HG03066 (cell line): ENCODE results near the gene RYR3.

Experiments used
- ATAC-seq: cut with Tn5 transposase; IDR thresholded peaks from one replicate; pipeline ENCODE4 v1.9.1; 2021; ENCODE audit warnings: low read depth; ENCODE audit not compliant: unreplicated experiment

Gene RYR3

DNA sequence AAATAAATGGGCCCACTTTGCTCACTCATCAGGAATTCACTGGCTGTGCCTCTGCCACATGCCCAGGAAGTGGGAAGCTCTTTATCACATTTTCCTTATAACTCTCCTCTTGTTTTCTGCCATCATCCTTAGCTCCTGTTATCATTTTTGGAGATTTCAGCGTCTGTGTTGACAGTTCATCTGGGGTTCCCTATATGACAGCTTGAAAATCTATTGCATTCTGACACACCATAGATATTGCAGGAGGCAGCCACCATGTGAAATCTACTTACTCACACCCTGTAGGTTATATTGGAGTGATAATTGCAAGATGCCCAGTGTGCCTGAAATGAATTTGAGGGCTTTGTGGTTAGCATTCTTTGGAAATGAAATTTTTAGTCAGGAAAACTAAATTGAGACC lies 132.9 kb downstream of the RYR3 start:
- ATAC-seq, result no peak

DNA sequence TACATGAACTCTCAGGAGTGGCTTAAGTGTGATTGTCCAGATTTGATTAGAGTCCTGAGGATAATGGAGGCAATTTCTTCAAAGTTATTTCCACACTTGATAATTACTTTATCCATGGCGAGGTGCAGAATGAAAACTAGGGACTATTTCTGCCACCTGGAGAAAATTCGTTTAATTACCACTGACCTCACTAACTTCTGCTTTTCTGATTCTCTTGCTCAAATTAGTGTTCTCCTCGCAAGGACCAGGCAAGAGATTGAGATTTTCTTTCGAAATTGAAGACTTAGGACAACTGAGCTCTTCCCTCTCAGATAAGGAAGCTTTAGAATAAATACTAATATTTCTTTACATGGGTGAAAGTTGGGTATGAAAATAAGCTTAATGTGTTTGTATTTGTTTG lies 135.2 kb downstream of the RYR3 start:
- no peak for ATAC-seq

DNA sequence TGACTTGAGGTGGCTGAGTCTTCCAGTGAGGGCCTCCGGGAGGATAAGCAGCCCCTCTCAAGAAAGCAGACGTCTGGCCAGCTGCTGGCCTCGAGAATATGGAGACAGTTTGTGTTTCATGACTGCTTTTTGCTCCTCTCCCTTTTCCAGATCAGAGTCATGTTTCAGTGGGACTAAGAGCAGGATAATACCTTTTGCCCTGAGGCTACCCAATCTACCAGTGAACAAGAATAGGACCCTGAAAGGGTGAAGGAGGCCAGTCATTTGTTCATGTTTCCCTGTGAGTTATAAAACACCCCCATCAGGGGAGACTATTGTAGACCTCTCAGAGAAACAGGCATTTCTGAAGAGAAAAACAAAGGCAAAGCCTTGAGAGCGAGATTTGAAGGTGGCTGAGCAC lies 137.4 kb downstream of the RYR3 start:
- ATAC-seq, result no peak

DNA sequence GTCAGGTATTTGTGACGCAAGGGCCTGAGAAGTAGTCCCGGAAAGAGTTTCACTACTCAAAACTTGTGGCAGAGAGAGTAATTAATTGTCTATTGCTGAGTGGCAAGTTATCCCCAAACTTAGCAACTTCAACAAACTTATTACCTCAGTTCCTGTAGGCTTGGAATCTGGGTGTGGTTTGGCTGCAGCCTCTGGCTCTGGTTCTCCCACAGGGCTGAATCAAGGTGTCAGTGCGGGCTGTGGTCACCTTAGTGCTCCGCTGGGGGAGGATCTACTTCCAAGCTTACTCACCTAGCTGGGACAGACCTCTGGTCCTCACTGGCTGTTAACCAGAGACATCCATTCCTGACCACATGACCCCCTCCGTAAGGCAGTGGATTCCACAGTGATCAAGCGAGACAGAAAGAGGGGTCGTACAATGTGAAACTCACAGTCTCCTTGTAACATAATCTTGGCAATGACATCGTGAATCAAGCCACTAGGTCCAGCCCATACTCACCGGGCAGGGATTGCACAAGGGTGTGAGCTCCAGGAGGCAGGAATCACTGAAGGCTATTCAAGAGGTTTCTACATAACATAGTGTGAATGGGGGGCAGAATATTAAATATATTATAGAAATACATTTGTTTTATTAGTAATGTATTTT lies 138.3 kb downstream of the RYR3 start:
- no peak for ATAC-seq

DNA sequence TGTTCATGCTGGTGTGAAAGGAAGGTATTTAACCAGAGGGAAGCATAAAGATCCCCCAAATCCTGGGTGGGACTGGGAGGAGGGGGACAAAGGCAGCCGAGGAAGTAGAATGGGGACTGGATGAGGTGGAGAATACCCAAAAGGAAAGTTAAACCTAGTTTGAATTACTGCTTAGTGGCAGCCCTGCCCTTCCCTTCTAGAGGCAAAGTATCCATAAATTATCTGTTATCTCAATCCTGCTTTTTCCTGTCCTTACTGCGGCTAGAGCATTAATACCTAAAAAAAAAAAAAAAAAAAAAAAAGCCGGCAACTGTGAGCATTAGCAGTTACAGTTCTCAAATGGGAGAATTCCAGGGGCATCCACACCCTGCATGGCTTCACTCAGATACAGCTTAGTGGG lies 139.0 kb downstream of the RYR3 start:
- ATAC-seq, result no peak

DNA sequence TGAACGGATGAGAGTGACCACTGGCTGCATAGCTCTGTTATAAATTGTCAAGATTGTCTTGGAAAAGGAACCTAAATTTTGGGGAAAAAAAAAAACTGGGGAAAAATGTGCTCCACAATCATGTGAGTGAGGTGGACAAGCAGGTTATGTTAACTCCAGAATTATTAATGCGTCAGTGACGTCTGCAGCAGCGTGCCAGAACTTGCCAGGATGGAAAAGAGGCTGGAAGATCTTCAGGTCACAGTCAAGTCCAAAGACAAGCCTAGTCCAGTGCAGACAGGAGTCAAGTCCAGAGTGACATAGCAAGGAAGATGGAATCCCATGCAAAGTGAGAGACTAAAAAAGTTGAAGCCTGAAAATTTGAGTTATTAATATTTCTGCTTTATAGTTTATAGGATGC lies 140.6 kb downstream of the RYR3 start:
- ATAC-seq, result no peak

DNA sequence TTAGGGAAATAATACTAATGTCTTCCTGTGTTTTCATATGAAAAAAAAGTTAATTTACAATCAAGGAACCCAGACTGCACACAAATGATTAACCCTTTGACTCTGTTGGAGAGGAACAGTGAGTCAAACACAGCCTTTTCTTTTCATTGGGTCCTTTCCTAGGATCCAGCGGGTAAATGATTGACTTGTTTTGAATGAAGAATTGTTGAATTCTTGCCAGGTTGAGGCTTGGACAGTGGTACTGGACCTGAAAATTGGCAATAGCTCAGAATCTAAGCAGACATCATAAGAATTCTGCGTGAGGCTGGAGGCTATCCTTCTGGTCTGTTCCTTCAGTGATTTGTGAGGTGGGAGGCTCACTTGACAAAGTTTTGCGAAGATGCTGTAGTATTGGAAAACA lies 143.0 kb downstream of the RYR3 start:
- no peak for ATAC-seq

DNA sequence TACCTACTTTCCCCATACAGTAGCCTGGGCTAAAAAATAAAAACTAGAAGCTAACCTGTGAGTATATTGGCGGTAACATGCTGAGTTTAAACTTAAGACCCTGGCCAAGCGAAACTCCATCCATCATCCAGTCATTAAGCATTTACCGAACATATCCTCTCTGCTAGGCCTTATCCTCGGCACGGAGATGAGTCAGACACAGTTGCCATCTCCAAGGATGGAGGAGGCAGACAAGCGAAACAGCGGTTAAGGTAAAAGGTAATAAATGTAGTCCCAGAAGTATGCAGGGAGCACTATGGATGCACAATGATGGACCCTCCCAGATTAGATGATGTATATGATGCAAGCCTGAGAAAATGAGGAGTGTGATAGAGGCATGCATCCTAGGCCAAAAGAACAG lies 143.6 kb downstream of the RYR3 start:
- ATAC-seq, result no peak

DNA sequence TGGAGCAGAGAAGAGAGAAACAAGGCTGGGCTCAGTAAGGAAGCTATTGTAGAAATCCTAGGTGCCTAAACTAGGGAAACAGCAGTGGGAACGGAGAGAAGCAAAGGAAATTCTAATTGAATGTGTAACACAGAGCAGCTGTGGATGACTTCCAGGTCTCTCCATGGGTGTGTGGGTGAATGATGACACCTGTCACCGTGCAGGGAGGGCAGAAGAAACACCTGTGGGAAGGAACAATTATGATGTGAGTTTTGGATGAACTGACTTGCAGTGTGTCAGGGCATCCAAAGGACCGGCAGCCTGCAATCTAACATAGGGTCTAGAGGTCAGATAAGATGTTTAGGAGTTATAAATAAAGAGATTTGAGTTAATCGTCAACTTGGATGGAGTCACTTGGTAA lies 144.2 kb downstream of the RYR3 start:
- ATAC-seq, result no peak

DNA sequence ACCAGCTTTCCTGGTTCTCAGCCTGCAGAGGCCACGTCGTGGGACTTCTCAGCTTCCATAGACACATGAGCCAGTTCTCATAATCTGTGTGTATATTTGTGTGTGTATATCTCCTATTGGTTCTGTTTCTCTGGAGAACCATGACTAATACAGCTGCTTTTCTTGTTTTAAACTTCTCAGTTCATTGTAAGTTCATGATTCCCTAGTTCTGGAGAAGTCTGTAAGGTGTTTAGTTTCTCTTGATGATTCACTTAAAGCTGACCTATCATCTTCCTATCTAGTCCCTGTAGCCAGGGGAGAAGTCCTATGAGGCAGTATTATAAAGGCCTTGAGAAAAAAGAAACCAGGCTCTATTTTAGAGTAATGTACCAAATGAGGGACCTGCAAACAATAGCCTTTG lies 147.7 kb downstream of the RYR3 start:
- ATAC-seq, result no peak

DNA sequence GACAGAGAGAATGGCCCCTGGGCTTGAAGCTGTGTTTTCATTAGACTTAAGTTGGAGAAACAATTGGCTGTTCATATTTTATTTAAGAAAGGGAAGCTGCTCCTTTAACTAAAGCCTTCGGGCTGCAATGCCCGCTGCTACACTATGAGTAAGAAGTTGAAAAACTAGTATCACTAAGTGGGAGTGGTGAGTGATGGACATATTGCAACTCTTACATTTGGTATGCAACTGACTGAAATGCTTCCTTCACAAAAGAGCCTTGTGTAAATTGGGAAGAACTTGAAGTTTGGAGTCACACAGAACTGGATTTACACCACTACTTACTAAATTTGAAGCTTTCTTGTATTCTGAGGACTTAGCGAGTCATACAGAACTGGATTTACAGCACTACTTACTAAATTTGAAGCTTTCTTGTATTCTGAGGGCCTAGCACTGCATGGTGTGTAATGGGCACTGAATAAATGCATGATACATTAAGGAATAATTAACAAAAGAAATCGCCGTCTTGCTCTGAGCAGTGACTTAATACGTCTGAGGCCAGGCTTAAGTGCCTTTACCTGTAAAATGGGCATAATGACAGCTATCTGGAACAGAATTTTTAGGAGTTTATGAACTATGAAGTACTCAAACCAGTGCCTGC lies 149.5 kb downstream of the RYR3 start:
- no peak for ATAC-seq

DNA sequence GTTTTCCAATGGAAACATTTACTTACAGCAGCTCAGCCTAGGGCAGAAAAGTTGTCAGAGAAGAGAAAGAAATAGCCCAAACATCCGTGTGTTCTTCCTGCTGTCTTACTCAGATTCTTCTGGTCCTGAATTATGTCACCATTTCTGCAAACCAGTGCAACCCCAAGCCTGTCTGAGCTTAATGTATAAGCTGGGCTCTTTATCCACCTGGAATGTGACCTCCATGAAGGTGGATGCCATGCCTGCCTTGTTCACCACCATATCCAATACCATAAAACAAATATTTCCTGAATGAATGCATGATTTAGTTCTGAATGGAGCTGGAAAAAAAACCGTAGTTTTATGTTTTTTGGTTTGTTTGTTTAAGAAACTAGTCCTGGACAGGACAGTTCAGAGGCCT lies 150.9 kb downstream of the RYR3 start:
- ATAC-seq, result no peak

DNA sequence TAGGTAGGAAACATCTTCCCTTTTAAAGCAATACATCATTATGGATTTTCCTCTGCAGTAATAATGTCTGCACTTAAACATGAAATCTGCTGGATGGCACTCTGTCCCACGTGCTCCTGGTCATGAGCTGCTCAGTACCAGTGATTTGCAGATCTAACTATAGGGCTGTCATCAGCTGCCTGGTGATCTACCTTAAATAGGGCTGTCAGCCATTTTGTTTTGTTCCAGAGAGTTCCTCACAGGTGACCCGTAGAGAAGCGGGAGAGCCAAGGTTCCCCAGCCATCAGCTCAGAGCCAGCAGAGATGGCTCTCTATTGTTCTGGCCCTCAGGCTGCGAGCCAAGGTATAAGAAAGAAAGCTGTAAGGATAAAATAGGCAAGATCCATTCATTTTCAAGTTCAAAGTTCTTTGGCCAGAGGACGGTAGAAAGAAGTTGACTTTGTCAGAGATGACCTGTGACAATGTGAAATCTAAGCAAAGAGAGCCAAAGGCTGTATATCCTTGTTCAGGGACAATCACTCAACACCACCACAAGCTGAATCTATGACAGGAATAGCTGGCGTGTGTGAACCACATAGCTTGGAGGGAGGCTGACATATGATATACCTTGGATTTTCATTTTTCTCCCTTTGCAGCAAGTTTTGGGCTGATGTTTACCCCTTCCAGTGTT lies 156.5 kb downstream of the RYR3 start:
- no peak for ATAC-seq

DNA sequence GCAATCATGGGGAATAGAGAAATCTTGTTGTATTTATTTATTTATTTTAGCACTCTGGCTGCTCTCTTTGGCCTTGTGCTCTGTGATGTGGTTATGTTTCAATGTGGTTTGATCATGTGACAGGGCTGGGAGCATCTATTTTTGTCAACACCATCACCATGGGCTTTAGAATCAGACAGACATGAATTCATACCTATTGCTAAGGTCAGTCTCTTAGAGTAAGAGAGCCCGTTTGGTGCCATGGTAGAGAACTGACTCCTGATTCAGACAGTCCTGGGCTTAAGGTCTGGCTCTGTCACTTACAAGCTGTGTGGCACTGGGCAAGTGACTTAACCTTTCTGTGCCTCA lies 157.0 kb downstream of the RYR3 start:
- ATAC-seq, result no peak

DNA sequence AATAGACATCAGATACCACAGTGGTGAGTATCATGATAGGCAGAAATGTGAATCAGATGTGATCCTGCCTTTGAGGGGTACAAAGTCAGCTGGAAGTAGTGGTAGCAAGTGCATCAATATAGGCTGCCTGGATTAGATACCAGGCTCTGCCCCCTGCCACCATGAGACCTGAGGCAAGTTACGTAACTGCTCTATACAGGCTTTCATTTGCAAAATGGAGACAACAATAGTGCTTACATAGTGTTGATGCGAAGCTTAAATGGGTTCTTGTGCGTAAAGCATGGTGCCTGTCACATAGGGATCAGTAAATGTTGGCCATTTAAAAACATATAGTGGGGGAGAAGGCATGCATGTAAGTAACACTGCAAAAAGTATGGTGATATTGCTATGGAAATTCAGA lies 158.0 kb downstream of the RYR3 start:
- no peak for ATAC-seq

DNA sequence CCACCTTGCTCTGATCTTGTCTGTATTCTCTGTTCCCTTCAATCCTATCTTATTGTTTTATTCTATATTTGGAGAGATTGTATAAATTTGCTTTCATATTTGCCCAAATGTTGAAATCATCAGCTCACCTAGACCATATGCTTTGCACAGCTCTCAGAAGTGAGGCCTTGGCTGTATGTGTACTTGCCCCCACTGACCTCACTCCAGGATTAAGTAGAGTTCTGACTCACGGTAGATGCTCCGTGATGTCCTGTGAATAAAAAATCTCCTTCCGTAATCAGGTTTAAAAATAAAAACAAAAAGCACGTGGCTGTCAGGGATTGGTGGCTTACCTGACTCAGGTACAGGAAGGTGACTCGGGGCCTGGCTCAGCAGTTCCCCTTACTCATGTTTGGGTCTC lies 162.2 kb downstream of the RYR3 start:
- ATAC-seq, result no peak

DNA sequence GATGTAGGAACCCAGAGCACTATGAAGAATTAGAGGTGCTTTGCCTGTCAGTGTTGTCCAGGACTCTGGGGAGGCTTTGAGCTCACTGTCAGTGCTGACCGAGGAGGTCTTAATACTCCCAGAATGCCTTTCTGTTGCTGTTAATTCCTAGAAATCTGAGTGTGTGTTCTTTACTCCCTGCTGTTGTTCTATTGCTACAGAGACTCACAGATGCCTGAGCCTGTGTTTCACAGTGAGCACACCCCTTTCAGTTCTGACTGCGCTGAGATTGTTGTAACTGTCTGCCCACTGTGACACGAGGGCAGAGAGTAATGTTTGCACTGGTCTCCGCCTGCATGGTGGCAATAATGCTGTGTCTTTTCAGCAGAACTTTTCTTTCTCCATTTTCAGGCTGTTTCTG lies 162.9 kb downstream of the RYR3 start:
- ATAC-seq, result no peak

DNA sequence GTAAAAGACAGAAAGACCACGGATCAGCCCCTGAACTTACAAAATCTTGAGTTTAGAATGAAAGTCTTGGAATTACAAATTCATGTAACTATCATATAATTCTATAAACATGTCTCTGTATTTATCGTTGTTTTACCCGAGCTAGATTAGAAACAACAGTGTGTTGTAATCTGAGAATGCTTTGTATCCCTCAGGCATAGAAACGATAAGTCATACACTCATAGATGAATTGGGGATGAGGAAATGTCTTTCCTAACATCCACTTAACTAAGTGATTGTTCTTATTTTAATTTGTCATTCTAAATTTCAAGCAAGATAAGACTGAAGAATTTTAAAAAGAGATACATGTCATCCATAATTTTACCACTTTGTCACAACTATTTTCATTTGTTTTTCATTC lies 165.3 kb downstream of the RYR3 start:
- ATAC-seq, result no peak

DNA sequence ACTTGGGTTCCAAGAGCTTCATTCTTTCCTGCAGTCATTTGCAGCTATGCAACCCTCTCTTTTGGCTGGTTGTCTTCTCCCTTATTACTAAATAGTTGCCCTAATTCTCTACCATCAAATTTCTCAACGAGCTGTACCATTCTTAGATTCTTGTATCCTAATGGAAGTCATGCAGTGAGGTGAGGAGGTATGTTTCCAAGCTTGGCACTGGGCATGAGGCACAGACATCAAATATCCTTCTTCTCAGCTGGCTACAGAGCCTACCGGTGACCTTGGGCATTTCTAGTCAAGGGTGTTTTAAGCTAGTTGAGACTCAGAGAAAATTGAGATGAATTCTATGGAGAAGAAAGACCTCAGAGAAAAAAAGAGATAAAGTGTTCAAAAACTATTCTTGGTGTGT lies 166.1 kb downstream of the RYR3 start:
- ATAC-seq, result no peak

DNA sequence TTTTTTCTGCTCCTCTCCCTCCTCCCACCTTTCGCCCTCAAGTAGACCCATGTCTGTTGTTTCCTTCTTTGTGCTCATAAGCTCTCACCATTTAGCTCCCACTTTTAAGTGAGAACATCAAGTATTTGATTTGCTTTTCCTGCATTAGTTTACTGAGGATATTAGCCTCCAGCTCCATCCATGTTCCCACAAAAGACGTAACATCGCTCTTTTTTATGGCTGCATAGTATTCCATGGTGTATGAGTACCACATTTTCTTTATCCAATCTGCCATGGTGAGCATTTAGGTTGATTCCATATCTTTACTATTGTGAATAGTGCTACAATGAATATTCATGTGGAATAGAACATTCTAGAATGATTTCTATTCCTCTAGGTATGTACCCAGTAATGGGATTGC lies 178.6 kb downstream of the RYR3 start:
- ATAC-seq, result no peak

DNA sequence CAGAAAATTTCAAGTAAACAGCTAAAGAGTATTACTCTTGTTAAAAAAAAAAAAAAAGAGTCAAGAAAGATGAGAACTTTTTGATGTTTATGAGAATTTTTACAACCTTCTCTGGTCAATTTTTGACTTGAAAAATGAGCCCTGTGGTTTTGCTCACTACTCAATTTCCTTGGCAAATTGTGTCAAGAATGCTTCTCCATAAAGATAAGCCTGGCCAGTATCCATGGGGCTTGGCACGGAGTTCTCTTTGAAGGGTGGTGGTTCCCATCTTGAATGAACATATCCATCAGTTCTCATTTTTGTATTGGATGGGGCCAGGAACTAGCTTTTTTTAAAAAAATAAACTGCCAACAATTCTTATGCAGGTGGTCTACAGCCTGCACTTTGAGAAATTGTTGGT lies 179.9 kb downstream of the RYR3 start:
- ATAC-seq, result no peak

DNA sequence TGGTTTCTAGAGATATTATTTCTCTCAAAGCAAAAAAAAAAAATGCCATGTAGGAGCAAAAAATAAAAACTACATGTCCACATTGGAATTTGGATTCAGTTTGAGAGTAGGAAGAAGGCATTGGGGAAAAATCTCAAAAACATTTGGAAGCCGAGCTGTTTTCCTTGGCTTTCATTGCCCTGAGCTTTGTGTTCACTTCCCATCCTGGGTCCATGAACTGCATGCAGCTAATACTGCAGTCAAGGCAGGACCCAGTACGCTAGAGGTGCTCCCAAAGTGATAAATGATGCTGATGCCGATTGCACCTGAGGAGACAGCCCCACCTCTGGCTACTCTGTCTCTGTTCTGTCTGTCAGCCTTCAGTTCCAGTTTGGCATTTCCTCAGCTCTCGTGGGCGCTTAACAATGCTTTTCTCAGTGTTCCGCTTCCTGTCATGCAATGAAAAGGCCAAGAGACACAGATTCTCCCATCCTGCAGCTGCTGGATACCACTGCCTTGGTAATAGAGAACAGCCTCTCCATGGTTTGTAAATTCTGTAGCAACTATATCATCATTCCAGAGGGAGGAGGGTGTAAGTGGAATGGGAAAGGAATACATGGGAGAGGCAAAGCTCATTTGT lies 181.8 kb downstream of the RYR3 start:
- no peak for ATAC-seq
